Measurements from ENCODE around the gene RAB36. TPM values are rescaled to one million over a fixed set of nuclear protein-coding genes. Genes with fewer than 3 reads are reported as not detected.

Gene RAB36
- total RNA-seq, 1 donor from 2014 or later, result 2.0 TPM

- no peak for TF ChIP-seq CTCF (IDR thresholded peaks at IDR 0.05; ENCODE audit: partially characterized antibody, unreplicated experiment)
- DNase-seq, result no peak
- Mint-ChIP-seq H3K27ac (ENCODE audit: unreplicated experiment) (no peak overlapping the region), H3K4me1 (ENCODE audit: low read depth, unreplicated experiment) (peaks cover 12% of the 10 kb centered on the region), H3K27me3 (ENCODE audit: unreplicated experiment) (peaks cover 6% of the 10 kb centered on the region), H3K4me3 (ENCODE audit: unreplicated experiment) (no peak overlapping the region), H3K36me3 (ENCODE audit: unreplicated experiment) (peaks cover 5% of the 10 kb centered on the region), H3K9me3 (ENCODE audit: unreplicated experiment) (peaks cover 10% of the 10 kb centered on the region)
These were observed 23.9 kb upstream of the RAB36 start for GRCh38 chr22:23121424-23121823.

- Mint-ChIP-seq H3K27me3 (ENCODE audit: unreplicated experiment) (peaks cover 6% of the 10 kb centered on the region), H3K4me1 (ENCODE audit: low read depth, unreplicated experiment) (peaks cover 12% of the 10 kb centered on the region), H3K36me3 (ENCODE audit: unreplicated experiment) (peaks cover 5% of the 10 kb centered on the region), H3K9me3 (ENCODE audit: unreplicated experiment) (peaks cover 10% of the 10 kb centered on the region), H3K27ac (ENCODE audit: unreplicated experiment) (no peak overlapping the region), H3K4me3 (ENCODE audit: unreplicated experiment) (no peak overlapping the region)
- no peak for TF ChIP-seq CTCF (IDR thresholded peaks at IDR 0.05; ENCODE audit: partially characterized antibody, unreplicated experiment)
- no peak for DNase-seq
These were observed 22.9 kb upstream of the RAB36 start for GRCh38 chr22:23122216-23122957.

GRCh38 chr22:23122992-23123803 lies 22.1 kb upstream of the RAB36 start:
- H3K27ac Mint-ChIP-seq (ENCODE audit: unreplicated experiment), result peak overlapping the region; percentile 49
- peaks cover 11% of the 10 kb centered on the region for H3K9me3 Mint-ChIP-seq (ENCODE audit: unreplicated experiment)
- peaks cover 11% of the 10 kb centered on the region for H3K4me1 Mint-ChIP-seq (ENCODE audit: low read depth, unreplicated experiment)

GRCh38 chr22:23123804-23124254 lies 21.4 kb upstream of the RAB36 start:
- Mint-ChIP-seq H3K27ac (ENCODE audit: unreplicated experiment) (no peak overlapping the region), H3K9me3 (ENCODE audit: unreplicated experiment) (peaks cover 13% of the 10 kb centered on the region), H3K36me3 (ENCODE audit: unreplicated experiment) (peaks cover 5% of the 10 kb centered on the region), H3K4me1 (ENCODE audit: low read depth, unreplicated experiment) (peaks cover 17% of the 10 kb centered on the region), H3K27me3 (ENCODE audit: unreplicated experiment) (peaks cover 15% of the 10 kb centered on the region), H3K4me3 (ENCODE audit: unreplicated experiment) (no peak overlapping the region)
- no peak for TF ChIP-seq CTCF (IDR thresholded peaks at IDR 0.05; ENCODE audit: partially characterized antibody, unreplicated experiment)
- DNase-seq, result no peak

More at GRCh38 chr22:23122992-23123803, 22.1 kb upstream of the RAB36 start:
- peak overlapping the region; percentile 58 for H3K4me3 Mint-ChIP-seq (ENCODE audit: unreplicated experiment)
- H3K27me3 Mint-ChIP-seq (ENCODE audit: unreplicated experiment), result peaks cover 11% of the 10 kb centered on the region
- H3K36me3 Mint-ChIP-seq (ENCODE audit: unreplicated experiment), result peaks cover 5% of the 10 kb centered on the region
- DNase-seq, result no peak
- TF ChIP-seq CTCF (IDR thresholded peaks at IDR 0.05; ENCODE audit: partially characterized antibody, unreplicated experiment), result no peak

All from glutamatergic neuron (in vitro differentiated cells).